H1 (cell line): ENCODE measurements around the gene ELMO3. TPM values are rescaled to one million over a fixed set of nuclear protein-coding genes. Genes with fewer than 3 reads are reported as not detected.

ENCODE experiments used
- BACH1 ChIP-seq: IDR thresholded peaks from 2 replicates; pipeline ENCODE4 v1.6.1; 2012; ENCODE audit warnings: low read length, improper control_type of control experiment
- CEBPB ChIP-seq: IDR thresholded peaks from 2 replicates; pipeline ENCODE4 v1.6.1; 2012; ENCODE audit warnings: low read depth, low read length
- CREB1 ChIP-seq: IDR thresholded peaks from 2 replicates; pipeline ENCODE4 v1.6.1; 2012; ENCODE audit warnings: inconsistent platforms
- E2F6 ChIP-seq: IDR thresholded peaks from 2 replicates; pipeline ENCODE4 v1.6.1; 2012; ENCODE audit warnings: inconsistent platforms
- NRF1 ChIP-seq: IDR thresholded peaks from 2 replicates; pipeline ENCODE4 v1.6.1; 2011; ENCODE audit warnings: mild to moderate bottlenecking, low read depth, low read length, improper control_type of control experiment
- RBBP5 ChIP-seq: IDR thresholded peaks from 2 replicates; pipeline ENCODE4 v1.7.1; 2012; ENCODE audit warnings: low read depth, mild to moderate bottlenecking, inconsistent platforms, low read length, moderate library complexity, borderline replicate concordance
- SUZ12 ChIP-seq: fragments of 200-600 bp; sonication (generic); IDR thresholded peaks from 2 replicates; pipeline ENCODE4 v1.6.1; 2012; ENCODE audit warnings: mild to moderate bottlenecking, inconsistent platforms, low read length, moderate library complexity, mixed read lengths
- polyA plus RNA-seq, 7 experiments: library from polyadenylated mRNA; depleted of rRNA in 3 of 7; stranded (reverse) in 5 of 7; unstranded in 2 of 7; fragments of >200 nt in 5 of 7; fragments of 200-250 nt in 2 of 7; gene quantifications; 1 replicate in 5 of 7; 2 replicates in 1 of 7; 4 replicates in 1 of 7; pipeline versions ENCODE4 v1.2.1 to v1.2.3, GENCODE V29; 2011 to 2013; ENCODE audit warnings: missing spikeins in 2 of 7, mixed read lengths in 2 of 7
- total RNA-seq: library from RNA; stranded (reverse); fragmentation: NEBNext Ultra II Directional; extraction: Animal tissue kit (Norgen Biotek cat#: 25700); gene quantifications from 2 replicates; pipeline ENCODE4 v1.2.1, GENCODE V29; 2021

ELMO3 gene
- total and polyA plus RNA-seq, 2 of the 8 experiments (the other 6 are each of a cell fraction or from before 2014, with no cell fraction given): 9.6 to 10.9 TPM

- TF ChIP-seq E2F6: peak; percentile 82
- peak; percentile 97 for TF ChIP-seq SUZ12
- peak; percentile 73 for TF ChIP-seq CREB1
- no peak for TF ChIP-seq CEBPB
- peak; percentile 44; the same call in 1 of the 2 replicates for TF ChIP-seq RBBP5
- 0 out of 2 replicates have a peak, but pooled peaks have one; percentile 10 for TF ChIP-seq NRF1
- TF ChIP-seq BACH1: no peak; the same call in 1 of the 2 replicates
These were observed 35.5 kb upstream of the ELMO3 start (continued) for GRCh38 chr16:67163164-67163998.
